ENCODE data around the gene COL11A2.

COL11A2 gene

GRCh38 chr6:33206864-33207551 is 14.7 kb upstream of the COL11A2 start:
- DNase-seq (ENCODE audit: low read depth, low spot score): no peak

GRCh38 chr6:33206027-33206863 is 14.0 kb upstream of the COL11A2 start:
- DNase-seq (ENCODE audit: low read depth, low spot score): no peak

GRCh38 chr6:33205191-33206026 is 13.1 kb upstream of the COL11A2 start:
- DNase-seq (ENCODE audit: low read depth, low spot score): no peak

- DNase-seq (ENCODE audit: low read depth, low spot score): peak; percentile 77
Measured at GRCh38 chr6:33204415-33205190, 12.3 kb upstream of the COL11A2 start, which contains the start of gene HSD17B8. Gene HSD17B8 (plus strand): TSS chr6:33204655. CDS start chr6:33204669, 14 bp downstream.

- DNase-seq (ENCODE audit: low read depth, low spot score): no peak
Measured at GRCh38 chr6:33204165-33204414, 11.8 kb upstream of the COL11A2 start.

- no peak for DNase-seq (ENCODE audit: low read depth, low spot score)
Measured at GRCh38 chr6:33203443-33204164, 11.3 kb upstream of the COL11A2 start.

- DNase-seq (ENCODE audit: low read depth, low spot score): no peak
Measured at GRCh38 chr6:33202799-33203198, 10.5 kb upstream of the COL11A2 start.

DNA sequence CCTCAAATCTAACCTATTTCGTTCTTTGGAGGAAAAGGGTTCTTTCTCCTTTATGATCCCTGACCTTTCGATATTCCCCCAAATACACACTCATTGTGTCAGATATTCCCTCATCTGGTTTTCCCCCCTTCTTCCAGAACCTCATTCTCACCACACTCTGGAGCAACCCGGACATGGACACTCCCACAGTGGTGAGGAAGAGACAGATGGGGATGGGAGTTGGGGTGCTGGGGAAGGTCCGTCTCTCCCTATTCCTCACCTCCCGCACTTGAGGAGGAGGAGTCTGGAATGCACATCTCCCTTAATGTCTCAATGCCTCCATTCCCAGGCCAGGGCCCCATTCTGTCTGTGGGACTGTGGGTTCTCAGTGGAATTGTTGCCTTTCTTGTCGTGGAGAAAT is 9.7 kb upstream of the COL11A2 start:
- no peak for DNase-seq (ENCODE audit: low read depth, low spot score)

- DNase-seq (ENCODE audit: low read depth, low spot score): no peak
Measured at GRCh38 chr6:33201147-33201545, 8.9 kb upstream of the COL11A2 start.

- peak; percentile 100 for DNase-seq (ENCODE audit: low read depth, low spot score)
Measured at GRCh38 chr6:33200219-33201146, 8.2 kb upstream of the COL11A2 start, which contains the start of the genes RXRB and SLC39A7. Gene RXRB (minus strand): TSS chr6:33200665. CDS start chr6:33200476, 189 bp downstream. Gene SLC39A7 (plus strand): TSS chr6:33200867. CDS start chr6:33201246, 379 bp downstream.

GRCh38 chr6:33199687-33200218 is 7.5 kb upstream of the COL11A2 start:
- no peak for DNase-seq (ENCODE audit: low read depth, low spot score)

DNA sequence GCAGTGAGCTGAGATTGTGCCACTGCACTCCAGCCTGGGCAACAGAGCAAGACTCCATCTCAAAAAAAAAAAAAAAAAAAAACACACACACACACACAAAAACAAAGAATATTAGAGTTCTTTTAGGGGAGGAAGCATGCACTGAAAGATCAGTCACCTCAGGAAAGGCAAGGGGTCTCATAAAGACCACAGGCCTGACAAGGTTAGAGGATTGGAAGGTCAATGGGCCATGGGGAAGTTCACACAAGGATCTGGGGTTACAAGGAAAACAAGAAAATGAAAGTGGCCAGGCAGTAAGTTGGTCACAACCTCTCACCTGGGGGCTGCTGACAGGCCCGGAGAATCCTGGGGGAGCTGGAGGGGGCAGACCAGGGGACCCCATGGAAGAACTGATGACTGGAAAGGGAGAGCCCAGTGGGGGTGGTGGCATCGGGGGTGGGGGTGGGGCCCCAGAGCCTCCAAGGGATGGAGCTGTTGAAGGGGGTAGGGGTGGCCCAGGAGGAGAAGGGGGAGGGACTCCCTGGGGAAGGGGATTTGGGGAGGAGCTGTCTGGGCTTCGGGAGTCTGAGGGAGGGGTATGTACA is 6.7 kb upstream of the COL11A2 start:
- no peak for DNase-seq (ENCODE audit: low read depth, low spot score)

DNA sequence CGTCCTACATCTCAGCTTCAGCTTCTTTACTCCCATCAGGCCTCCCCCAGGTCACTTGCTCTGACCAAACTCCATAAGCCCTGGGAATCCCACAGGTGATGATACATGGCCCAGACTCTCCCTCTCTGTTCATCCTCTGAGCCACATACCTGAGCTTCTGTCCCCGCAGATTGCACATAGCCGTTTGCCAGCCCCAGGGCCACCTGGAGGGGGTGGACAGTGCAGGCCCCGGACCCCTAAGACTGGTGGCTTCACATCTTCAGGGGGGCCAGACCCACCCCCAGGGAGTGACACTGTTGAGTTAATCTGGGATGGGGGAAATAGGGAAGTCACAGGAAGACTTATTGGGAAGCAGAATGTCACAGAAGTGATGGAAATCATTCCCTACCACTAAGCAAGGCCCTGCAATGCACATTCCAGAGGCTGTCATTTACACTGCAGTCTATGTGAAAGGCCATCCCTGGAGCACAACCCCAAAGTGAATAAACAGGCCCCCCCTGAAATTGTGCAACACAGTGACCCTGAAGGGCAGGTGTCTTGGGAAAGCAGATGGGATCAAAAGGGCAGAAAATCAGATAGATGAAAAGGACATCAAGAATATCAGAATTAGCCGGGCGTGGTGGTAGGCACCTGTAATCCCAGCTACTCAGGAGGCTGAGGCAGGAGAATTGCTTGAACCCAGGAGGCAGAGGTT is 6.0 kb upstream of the COL11A2 start:
- no peak for DNase-seq (ENCODE audit: low read depth, low spot score)

DNA sequence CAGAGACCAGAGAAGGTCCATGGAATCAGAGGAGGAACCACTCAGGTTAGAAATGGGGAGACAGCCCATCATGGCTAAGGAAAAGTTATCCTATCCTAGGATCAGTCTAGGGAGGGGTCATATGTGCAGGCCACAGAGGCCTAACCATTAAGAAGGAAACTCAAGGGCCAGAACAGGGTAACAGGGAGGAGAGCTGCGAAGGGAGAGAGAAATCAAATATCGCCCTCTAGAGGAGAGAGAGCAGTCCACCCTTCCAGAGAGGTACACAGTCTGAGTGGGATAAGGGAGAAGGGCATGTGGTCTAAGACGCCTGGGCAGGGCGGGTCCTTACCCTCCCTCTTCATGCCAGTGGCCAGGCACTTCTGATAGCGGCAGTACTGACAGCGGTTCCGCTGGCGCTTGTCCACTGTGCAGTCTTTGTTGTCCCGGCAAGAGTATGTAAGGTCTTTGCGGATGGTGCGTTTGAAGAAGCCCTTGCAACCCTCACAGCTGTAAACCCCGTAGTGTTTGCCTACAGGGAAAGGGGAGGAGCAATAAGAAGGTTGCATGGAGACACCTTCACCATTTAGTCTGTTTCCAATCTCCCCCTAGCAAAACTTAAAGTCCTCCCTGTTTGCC is 5.3 kb upstream of the COL11A2 start:
- DNase-seq (ENCODE audit: low read depth, low spot score): no peak

DNA sequence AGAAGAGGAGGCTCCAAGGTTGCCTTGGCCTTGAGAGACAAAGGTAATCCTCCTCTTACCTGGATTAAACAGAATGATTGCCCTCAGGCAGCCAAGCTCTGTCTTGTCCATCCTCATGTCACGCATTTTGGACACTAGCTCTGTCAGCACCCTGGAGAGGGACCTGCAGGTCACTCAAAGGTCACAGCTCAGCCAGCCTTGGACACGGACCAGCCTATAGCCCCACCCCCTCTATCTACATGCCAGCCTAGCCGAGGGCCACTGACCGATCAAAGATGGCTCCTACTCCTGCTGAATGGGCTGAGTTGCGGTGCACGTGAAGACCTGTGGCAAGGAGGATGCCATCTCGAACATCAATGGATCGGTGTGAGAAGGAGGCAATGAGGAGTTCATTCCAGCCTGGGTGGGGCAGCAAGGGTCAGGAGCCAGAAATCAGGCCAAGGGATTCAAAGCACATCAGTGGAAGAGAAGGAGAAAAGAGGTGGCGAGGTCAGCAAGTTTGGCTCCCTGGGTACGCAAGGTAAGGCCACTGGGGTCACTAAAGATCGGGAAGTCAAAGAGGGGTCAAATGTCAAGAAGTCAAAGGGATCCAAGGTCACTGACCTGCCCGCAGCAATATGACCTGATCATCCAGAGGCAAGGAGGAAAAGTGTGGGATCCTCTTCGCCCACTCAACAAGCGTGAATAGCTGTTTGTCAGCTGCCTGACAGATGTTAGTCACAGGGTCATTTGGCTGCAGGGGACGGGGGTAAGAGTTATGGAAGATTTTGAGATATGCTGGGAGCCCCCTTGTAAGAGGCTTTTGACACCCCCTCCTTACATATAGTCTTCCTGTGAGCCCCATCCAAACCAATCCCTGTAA is 3.3 kb upstream of the COL11A2 start:
- DNase-seq (ENCODE audit: low read depth, low spot score): no peak

DNA sequence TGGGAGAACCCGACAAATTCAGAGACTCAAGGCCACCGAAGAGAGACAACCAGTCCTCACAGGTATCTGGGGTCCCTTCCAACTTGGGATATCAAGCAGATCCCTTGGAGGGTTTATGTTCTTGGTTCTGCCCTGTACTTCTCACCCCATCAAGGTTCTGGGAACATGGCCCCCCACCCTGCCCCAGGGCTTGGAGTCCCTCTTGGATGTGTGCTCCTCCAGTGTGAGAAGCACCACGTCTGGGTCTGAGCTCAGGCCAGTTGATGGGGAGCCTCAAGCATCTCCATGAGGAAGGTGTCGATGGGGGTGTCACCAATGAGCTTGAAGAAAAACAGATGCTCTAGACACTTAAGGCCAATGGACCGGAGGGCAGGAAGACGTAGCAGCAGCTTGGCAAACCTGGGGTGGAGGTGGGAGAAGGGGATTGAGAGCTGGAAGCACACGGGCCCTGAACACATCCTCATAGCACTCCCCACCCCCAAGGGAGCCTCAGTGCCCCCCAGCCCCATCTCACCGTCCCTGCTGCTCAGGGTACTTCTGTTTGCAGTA is 2.2 kb upstream of the COL11A2 start:
- no peak for DNase-seq (ENCODE audit: low read depth, low spot score)

- no peak for DNase-seq (ENCODE audit: low read depth, low spot score)
Measured at GRCh38 chr6:33193619-33194018, 1.4 kb upstream of the COL11A2 start.
